SK-N-MC (cell line): Measurements from ENCODE around the gene ASTN2.

ENCODE experiments used
- EZH2 ChIP-seq: fragments of 200-600 bp; sonication (generic); IDR thresholded peaks from one replicate; pipeline ENCODE4 v1.6.1; 2017; ENCODE audit warnings: antibody characterized with exemption
- FOXP2 ChIP-seq: optimal IDR thresholded peaks from 2 replicates; pipeline ENCODE3; 2011; ENCODE audit warnings: mild to moderate bottlenecking, moderate library complexity; ENCODE audit not compliant: insufficient read depth; ENCODE audit errors: extremely low read length, control extremely low read depth
- POLR2AphosphoS5 ChIP-seq: IDR thresholded peaks from 2 replicates; pipeline ENCODE4 v1.6.1; 2012; ENCODE audit warnings: mild to moderate bottlenecking, low read depth, low read length, borderline replicate concordance

GRCh38 chr9:116381350-116381749 lies 1033.5 kb downstream of the ASTN2 start:
- TF ChIP-seq EZH2 (no peak), POLR2AphosphoS5 (no peak), FOXP2 (no peak)
